Embryonic facial prominence (tissue), 1 donor: ENCODE results near the gene PARP3.

Experiments
- DNase-seq: peaks from one replicate; pipeline ENCODE4 v3.0.0-alpha.2; 2016; ENCODE audit errors: extremely low spot score

PARP3 gene

DNA sequence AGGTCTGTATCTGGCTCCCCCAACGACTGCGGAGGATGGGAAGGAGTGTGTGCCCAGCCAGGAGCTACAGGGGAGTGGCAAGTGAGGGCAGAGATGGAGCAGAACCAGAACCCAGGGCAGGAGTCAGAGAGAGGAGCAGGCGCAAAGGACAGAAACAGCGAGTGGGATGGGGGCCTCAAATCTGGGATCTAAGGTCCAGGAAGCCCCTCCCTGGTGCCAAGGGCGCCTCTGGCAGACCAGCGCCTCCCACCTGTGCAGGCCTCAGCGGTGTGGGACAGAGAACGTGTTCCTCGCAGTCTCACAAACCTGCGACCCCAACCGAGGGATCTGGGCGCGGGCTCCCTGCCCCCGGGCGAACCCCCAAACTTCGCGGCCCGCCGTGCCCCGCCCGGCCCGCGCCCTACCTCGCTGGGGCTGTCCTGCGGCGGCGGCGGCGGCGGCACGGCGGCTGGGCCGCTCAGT lies 24.8 kb downstream of the PARP3 start:
- DNase-seq: no peak

DNA sequence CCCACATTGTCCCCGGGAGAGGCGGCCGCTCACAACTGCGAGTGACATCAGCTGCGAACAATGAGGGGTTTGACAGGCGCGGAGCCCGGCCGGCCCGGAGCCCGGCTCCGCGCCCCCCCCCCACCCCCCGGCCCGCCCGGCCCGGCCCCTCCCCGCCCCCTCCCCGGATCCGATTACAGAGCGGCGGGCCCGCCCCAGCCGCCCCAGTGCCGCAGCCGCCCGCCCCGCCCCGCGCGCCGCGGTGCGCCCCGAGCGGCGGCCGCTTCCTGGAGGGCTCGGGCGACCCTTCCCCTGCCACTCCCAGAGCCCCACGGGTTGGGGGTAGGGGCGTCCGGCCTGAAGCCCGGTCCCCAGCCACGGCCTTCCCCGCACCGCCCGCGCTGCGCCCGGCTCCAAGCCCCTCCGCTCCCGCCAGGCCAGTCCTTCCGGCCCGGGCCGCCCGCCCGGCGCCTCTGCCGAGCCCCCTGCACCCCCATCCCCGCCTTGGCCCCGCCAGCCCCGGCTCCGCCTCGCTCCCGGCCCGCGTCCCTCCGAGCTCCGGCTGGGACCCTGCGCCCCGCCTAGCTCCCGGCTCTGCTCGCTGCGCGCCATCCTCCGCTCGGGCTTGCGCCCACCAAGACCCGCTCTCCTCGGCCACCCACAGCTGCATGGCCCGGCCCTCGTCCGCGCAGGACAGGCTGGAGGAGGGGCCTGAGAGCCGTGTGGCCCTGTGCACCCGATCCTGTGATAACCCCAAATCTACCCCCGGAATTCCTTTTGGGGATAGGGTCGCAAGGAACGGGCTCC lies 25.4 kb downstream of the PARP3 start, which contains the start of gene PCBP4:
Gene PCBP4, minus strand, starts transcription at position 71 of the 786 bp plus-strand sequence. CDS start 6,214 bp downstream, outside the sequence.
- no peak for DNase-seq

DNA sequence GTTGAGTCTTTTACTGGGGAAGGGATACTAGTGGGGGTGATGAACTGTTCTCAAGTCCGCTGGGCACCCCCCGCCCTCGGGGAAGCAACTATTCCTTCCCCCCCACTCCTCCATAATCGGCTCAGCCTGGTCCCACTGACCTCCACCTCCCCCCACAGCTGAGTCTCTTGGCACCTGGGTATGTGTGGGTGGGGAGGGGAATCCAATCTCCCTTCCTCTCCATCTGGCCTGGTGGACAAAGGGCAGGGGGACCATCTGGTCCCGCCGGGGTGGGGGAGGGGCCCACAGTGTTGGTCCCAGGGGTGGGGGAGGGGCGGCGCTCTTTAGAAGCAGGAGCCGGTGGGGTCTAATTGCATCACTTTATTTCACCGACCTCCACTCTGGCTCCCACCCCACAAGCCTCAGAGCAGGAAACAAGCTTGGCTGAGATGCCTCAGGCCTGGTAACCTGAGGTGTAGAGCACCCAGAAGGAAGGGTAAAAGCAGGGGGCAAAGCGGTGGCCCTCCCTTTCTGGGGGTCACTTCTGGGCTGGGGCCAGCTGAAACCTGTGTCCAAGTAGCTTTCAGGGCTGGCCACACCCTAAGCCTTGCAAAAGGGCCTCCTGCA lies 26.1 kb downstream of the PARP3 start:
- no peak for DNase-seq

DNA sequence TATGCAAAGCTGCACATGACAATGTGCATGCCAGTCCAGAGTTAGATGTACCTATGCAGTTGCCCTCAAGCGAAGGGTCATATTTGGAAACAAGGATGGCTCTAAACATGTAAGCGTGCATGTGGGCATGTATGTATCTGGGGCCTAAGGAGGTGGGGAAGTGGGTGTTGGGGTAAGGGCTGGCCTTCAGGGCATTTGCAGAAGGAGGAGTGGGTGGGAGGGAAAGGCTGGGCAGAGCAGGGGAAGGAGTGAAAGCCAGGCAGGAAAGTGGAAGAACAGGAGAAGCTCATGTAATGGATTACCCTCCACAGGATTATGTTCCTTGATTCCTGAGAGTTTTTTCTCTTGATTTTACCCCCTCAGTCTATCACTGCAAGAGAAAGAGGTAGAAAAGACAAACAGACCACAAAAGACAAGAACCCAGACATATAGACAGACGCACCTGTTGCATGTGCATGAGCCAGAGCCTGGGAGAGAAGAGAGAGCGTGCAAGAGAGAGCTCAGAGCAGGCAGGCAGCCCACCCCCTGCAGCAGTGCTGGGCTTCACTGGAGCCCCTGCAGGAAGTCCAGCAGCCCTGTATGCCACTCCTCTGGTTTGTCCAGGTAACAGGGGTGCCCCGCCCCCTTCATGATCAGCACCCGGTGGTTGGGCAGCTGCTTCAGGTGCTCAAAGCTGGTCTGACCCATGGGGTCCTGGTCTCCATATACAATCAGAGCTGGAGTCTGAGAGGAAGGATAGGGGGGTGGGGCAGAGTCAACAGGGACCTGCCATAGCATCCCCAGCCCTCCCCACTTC lies 26.9 kb downstream of the PARP3 start:
- DNase-seq: no peak

DNA sequence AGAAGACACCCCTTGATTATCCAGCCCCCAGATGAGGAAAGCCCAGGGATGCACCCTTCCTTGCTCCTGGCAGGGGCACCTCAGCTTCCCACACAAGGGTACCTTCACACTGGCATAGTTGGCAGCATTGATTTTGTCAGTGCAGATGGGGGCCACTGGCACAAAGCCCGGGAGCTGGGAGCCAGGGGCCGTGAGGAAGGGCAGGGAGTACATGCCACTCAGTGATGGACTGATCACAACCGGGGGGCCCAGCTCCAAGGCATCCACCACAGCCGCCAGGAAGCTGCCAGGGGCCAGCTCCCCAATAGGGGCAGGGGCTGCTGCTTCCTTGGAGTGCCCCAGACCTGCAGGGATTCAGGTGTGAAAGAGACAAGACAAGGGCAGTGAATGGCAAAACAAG lies 27.7 kb downstream of the PARP3 start:
- DNase-seq: no peak

DNA sequence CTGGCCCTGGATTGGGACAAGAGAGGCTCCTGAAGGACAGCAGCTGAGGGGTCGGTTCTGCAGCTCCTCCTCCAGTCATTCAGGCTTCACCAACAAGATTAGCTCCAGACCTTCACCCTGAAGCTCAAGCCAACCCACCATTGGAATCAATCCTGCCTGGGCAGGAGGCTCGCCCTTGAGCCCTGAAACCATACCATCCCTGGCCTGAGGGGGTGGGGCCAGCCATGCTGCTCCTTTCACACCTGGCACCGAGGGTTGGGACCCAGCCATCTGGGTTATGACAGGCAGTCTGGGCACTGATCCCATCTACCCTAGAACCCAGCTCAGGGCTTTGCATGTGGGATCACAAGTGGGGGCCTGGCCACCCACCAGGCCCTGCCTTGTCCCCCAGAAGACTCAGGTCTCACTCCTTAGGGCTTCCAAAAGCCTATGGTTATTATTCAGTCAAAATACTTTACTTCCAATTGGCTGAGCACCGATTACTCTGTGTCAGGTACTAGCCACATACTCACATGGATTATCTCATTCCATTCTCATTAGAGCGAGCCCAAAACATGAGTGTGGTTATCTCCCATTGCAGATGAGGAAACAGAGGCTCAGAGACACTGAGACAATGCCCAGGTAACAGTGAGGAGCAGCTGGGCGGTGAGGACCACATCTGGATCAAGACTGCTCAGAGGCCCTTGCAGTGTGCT lies 28.6 kb downstream of the PARP3 start:
- DNase-seq: no peak

DNA sequence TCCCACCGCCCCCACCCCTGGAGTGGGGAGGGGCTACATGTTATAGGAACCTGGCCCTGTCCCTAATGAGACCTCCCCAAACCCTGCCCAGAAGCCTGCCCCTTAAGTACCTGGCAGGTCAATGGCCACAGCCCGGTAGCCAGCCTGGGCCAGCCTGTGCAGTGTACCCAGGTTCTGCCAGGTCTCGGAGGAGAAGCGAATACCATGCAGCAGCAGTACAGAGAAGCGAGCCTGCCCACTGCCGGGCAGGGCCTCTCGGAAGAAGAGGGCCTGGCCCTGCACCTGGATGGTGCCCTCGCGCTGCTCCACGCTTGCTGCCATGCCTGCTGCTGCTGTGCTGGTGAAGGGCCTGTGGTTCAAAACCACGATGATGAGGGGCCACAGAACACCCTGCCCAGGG lies 29.2 kb downstream of the PARP3 start:
- no peak for DNase-seq

DNA sequence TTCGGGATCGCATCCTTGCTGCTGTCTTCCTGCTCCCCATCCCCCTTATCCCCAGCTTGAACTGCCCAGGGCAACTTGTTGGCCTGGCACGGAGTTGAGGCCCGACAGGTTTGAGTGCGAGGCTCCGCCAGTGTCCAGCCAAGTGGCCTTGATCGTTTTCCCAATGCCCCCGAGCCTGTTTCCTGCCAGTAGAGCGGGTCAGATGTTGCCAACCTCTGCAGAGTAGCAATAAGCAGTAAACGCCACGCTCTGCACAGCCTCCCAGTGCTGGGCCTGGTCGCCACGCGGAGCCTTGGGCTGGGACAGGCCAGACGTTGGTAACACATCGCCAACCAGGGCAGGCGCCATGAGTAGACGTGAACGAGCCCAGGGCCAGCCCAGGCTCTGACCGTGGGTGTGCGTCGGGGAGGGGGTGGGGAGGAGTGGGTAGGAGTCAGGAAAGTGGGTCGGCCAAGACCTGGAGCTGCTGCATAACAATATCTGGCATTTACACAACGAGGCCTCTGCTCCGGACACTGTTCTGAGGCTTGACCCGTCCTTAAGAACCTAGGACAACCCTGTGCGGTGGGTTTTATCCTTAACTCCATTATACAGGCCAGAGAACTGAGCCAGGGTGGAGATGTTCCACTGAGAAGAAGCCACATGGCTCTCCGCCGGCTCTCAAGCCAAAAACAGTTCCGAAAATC lies 32.3 kb downstream of the PARP3 start:
- no peak for DNase-seq

DNA sequence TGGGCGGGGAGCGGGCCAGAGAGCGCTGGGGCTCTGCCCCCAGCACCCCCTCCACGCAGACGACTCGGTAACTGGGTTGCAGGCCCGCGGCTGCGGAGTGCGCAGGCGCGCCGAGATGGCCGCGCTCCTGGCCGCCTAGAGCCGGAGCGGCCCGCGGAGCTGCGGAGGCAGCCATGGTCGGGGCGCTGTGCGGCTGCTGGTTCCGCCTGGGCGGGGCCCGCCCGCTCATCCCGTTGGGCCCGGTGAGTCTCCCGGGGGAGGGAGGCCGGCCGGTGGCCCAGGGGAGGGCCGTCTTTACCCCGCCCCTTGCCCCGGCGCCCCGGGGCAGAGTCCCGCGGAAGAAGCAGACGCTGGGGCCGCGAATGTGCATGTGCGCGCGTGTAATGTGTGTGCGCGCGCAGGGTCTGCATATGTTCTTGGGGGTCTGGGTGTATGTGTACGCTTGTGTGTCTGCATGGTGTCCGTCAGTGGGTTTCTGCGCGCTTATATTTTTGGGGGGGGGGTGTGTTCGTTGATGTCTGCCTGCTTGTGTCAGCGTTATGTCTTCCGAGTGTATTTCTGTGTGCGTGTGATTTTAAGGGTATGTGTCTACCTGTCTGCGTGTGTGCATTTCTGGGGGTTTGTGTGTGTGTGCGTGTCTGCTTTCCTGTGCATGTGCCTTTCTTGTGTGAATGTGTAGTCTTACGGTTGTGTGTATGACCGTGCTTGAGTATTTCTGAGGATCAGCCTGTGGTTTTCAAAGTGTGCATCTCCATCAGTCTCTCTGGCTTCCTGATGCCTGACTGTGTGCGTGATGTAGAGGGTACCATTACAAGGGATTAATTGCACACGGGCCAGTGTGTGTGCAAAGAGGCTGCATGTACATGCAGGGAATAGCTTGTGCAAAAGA lies 33.0 kb downstream of the PARP3 start, which contains the start of gene ABHD14A:
Gene ABHD14A, plus strand, starts transcription at position 102 of the 889 bp plus-strand sequence. Its CDS starts 72 bp downstream, at position 174.
- no peak for DNase-seq

DNA sequence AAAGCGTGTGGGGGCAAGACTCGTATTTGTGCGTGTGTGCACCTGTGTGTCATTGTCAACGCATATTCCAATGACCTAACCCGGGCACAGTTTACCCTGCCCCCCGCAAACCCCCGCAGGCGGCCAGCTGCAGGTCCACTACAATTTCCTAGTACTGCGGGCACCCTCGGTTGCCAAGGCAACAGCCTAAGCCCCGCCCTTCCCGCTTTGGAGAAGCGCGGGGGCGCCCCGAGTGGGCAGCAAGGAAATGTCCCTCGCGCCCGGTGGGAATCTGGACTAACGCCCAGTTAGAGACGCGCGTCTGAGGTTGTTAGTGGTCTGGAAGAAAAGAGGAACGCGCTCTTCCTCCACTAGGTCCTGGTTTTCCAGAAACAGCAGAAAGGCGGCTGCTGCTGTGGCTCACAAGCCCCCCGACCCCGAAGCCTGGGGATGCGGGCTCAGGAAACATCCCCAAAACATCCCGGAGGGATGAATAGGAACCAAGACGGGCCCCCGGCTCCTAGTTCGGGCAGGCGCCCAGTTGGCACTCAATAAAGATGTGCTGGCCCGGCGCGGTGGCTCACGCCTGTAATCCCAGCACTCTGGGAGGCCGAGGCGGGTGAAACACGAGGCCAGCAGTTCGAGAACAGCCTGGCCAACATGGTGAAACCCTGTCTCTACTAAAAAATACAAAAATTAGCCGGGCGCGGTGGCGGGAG lies 33.8 kb downstream of the PARP3 start:
- no peak for DNase-seq

DNA sequence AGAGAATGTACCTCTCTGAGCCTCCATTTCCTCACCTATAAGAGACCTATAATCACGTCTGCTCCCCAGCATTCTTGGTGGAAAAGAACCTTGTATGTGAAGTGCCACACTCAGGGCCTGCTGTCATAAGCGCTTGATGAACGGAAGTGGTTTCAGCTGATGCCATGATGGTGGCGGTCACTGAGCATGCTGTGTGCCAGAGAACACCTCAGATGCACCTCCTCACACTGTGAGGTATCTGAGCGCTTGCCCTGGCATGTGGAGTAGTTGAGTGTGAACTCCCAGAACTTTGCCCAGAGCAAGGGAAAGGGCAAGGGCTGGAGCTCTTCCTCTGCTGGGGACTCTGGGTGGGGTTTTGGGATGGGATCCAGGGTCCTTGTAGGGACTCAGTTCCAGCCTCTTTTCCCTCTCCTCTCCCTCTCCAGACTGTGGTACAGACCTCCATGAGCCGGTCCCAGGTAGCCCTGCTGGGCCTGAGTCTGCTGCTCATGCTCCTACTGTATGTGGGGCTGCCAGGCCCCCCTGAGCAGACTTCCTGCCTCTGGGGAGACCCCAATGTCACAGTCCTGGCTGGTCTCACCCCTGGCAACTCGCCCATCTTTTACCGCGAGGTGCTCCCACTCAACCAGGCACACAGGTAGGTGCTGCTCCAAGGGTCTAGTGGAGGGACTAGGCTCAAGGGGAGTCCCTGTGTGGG lies 35.4 kb downstream of the PARP3 start:
- DNase-seq: no peak

DNA sequence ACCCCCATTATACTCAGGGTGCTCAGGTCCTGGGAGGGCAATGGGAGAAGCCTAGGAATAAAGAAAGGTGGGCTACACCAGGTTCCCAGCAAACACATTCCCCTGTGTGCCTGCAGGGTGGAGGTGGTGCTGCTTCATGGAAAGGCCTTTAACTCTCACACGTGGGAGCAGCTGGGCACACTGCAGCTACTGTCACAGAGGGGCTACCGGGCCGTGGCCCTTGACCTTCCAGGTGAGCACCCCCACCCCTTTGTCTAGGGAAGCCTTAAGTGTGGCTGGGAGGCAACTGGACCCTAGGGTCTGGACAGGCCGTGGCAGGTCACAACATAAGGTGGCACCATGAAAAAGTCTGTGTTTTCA lies 36.0 kb downstream of the PARP3 start:
- no peak for DNase-seq

DNA sequence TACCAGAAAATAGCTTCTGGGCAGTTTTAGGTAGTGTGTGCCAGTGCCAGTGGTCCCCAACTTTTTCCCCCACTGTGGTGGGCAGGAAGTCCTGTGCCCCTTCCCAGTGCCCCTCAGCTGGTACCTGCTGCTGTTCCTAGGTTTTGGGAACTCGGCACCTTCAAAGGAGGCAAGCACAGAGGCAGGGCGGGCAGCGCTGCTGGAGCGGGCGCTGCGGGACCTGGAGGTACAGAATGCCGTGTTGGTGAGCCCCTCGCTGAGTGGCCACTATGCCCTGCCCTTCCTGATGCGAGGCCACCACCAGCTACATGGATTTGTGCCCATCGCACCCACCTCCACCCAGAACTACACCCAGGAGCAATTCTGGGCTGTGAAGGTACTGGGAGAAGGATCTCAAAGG lies 38.1 kb downstream of the PARP3 start:
- DNase-seq: no peak

DNA sequence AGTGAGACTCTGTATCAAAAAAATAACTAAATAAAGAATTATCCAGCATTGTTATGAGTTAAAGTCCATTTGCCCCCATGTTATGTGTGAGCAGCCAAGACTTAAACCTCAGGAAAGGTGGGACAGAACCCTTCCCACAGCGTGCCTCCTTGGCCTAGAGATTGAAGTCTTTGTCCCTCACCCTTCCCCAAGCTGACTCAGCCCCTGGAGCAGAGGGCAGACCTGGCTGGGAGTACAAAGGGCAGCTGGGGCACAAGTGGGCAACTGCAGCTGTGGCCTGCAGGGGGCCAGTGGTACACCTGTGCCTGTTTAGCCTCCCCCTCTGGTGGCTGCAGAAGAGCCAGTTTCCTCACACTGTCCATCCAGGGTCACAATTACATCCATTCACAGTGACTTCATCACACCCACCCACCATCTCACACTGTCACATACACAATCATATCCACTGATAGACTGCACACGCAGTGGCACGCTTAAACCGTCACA lies 40.2 kb downstream of the PARP3 start:
- no peak for DNase-seq

DNA sequence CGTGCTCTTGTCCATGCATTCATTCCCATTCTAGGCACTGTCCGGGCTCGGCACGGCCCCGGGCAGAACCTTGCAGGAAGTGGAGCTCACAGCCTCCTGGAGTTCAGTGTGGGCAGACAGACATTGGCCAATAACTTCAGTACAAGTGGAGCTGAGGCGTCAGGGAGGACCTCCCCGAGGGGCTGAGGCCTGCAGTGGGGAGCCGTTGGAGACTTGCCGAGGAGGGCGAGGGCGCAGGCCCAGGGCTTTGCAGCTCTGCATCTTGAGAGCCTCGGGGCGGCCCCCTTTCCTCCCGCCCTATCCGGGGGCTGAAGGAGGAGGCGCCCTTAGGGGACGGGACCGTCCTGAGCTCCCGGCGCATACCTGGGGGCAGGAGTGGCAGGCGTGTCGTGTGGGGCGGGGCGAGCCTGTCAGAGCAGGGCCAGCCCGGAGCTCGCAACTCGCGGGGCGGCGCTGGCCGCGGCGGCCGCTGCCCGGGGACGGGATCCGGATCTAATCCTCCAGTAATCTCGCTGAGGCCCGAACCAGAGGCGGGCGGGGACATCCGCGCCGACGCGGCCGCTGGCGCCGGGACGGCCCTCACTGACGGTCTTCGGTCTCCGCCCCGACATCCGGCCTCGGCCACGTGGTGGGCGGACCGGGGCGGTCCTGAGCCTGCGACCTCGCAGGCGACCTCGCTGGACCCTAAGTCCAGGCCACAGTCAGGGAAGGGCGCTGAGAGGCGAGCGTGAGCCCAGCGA lies 40.8 kb downstream of the PARP3 start, which contains the start of gene ACY1:
Gene ACY1, plus strand, starts transcription at position 698 of the 740 bp plus-strand sequence. CDS start 530 bp downstream, outside the sequence.
- DNase-seq: no peak

DNA sequence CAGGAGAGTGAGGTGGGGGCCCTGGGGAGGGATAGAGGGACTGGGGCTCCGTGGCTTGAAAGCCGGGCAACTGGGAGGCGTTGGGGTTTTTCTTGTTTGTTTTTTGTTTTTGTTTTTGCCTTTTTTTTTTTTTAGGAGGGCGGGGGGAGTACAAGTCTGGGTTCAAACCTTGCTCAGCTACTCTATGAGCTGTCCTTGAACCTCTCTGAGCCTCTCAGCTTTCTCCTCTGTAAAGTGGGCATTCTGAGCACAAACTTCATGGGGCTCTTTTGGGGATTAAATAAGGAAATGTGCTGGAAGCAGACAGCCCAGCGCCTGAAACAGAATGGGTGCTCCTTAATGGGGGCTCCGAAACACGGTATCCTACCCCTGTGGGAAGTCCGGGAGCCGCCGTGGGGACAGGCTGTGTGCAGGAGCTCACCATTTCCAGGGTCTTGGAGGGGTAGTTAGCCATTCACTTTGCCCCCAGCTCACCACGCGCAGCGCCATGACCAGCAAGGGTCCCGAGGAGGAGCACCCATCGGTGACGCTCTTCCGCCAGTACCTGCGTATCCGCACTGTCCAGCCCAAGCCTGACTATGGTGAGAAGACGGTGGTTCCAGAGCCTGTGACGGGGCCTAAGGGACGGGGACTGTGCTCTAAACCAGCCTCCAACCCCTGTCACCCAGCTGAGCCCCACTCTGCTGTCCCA lies 41.6 kb downstream of the PARP3 start:
- no peak for DNase-seq

DNA sequence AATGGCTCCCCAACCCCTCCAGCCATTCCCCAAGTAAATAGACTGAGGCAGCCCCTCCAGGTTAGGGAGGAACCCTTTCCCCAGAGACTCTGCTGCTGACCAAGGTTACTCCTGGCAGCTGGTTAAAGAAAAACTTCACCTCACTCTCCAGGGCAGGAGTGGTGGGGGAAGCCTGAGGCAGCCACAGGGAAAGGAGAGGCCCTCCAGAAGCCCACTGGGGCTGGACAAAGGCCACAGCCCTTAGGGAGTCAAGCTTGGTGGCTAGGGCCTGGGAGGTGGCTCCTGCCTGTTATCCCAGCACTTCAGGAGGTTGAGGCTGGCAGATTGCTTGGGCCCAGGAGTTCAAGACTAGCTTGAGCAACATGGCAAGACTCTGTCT lies 42.1 kb downstream of the PARP3 start:
- no peak for DNase-seq
